GM12878 (cell line): ENCODE results near the gene TMED7. TPM values are rescaled to one million over a fixed set of nuclear protein-coding genes. Genes with fewer than 3 reads are reported as not detected.

ENCODE experiments used
- ATAC-seq: fragments of 200-7000 bp; cut with Tn5 transposase; 3 replicates; pipeline ENCODE4 v1.9.1; 2020; ENCODE audit warnings: mild to moderate bottlenecking, moderate library complexity
- BruUV-seq: library from RNA; stranded (reverse); fragments of 400-500 nt; replicated peaks from 2 replicates; lab custom pipeline; 2021; lab: Mats Ljungman, UMichigan
- CTCF ChIA-PET: fragments of 300-600 bp; sonication (Branson Sonifier 250); formaldehyde crosslinking; extraction: SDS; loops from one replicate; lab custom pipeline; 2021; ENCODE audit warnings: inconsistent platforms; lab: Yijun Ruan, JAX
- POLR2A ChIA-PET: fragments of 350-600 bp; formaldehyde crosslinking; extraction: SDS; loops from one replicate; lab custom pipeline; 2021; ENCODE audit warnings: inconsistent platforms; lab: Charles Lee
- RAD21 ChIA-PET: fragments of 300-600 bp; sonication (Branson Sonifier 250); formaldehyde crosslinking; loops from one replicate; lab custom pipeline; 2023; ENCODE audit warnings: antibody characterized with exemption; ENCODE audit not compliant: unreplicated experiment; lab: Charles Lee
- SMC1A ChIA-PET: fragments of 300-600 bp; sonication (Branson Sonifier 250); formaldehyde crosslinking; loops from one replicate; lab custom pipeline; 2023; ENCODE audit not compliant: unreplicated experiment, uncharacterized antibody; lab: Charles Lee
- DNase-seq: peaks from one replicate; pipeline ENCODE4 v3.0.0-alpha.2; 2011; ENCODE audit warnings: low read depth, low spot score
- FAIRE-seq: peaks from 3 replicates; lab custom pipeline; 2011; peaks lifted over from hg19 to GRCh38; lab: Jason Lieb, UNC
- H2AFZ ChIP-seq: 2 replicates; pipeline ENCODE4 v1.6.0; 2011; ENCODE audit warnings: low read depth, low read length, control low read depth; ENCODE audit not compliant: control insufficient read depth
- H3K27ac ChIP-seq: 2 replicates; pipeline ENCODE4 v1.5.1; 2011; ENCODE audit warnings: control low read depth; ENCODE audit not compliant: control insufficient read depth, insufficient read depth
- H3K27me3 ChIP-seq, 2 experiments: replicated peaks in 1 of 2; 2 replicates each; pipeline versions ENCODE4 v1.6.0 to v1.6.1; 2011; ENCODE audit warnings: low read length in 1 of 2; ENCODE audit not compliant: control insufficient read depth in 2 of 2, insufficient read depth in 2 of 2
- H3K36me3 ChIP-seq, 2 experiments: 2 replicates each; pipeline ENCODE4 v1.5.1; 2011; ENCODE audit warnings: low read length in 1 of 2; ENCODE audit not compliant: control insufficient read depth in 2 of 2, insufficient read depth in 2 of 2
- H3K4me1 ChIP-seq: 2 replicates; pipeline ENCODE4 v1.6.1; 2011; ENCODE audit warnings: mild to moderate bottlenecking, low read length, moderate library complexity, mixed read lengths; ENCODE audit not compliant: control insufficient read depth, insufficient read depth
- H3K4me2 ChIP-seq: 2 replicates; pipeline ENCODE4 v1.6.0; 2011; ENCODE audit warnings: control low read depth; ENCODE audit not compliant: control insufficient read depth, insufficient read depth
- H3K4me3 ChIP-seq: fragments of 200-600 bp; sonication (generic); 2 replicates; pipeline ENCODE4 v1.5.1; 2016
- H3K79me2 ChIP-seq: 2 replicates; pipeline ENCODE4 v1.6.0; 2011; ENCODE audit warnings: low read length; ENCODE audit not compliant: control insufficient read depth, insufficient read depth
- H3K9ac ChIP-seq: 2 replicates; pipeline ENCODE4 v1.8.0; 2011; ENCODE audit warnings: low read length, control low read depth, mixed read lengths; ENCODE audit not compliant: control insufficient read depth, insufficient read depth
- H3K9me3 ChIP-seq: replicated peaks from 3 replicates; pipeline ENCODE4 v1.5.1; 2011; ENCODE audit warnings: mild to moderate bottlenecking, low read length; ENCODE audit not compliant: control insufficient read depth, insufficient read depth
- H4K20me1 ChIP-seq: 2 replicates; pipeline ENCODE4 v1.6.0; 2011; ENCODE audit not compliant: control insufficient read depth, insufficient read depth
- CBX3 ChIP-seq: fragments of 200-600 bp; sonication (generic); IDR thresholded peaks from 2 replicates; pipeline ENCODE4 v1.6.1; 2016; ENCODE audit warnings: low read depth, borderline replicate concordance
- CREB1 ChIP-seq: IDR thresholded peaks from 2 replicates; pipeline ENCODE4 v1.6.1; 2012; ENCODE audit warnings: low read depth, mild to moderate bottlenecking, inconsistent platforms
- ESRRA ChIP-seq: IDR thresholded peaks from 2 replicates; pipeline ENCODE4 v1.6.1; 2012; ENCODE audit warnings: mild to moderate bottlenecking, low read length, improper control_type of control experiment
- EZH2 ChIP-seq: IDR thresholded peaks from 2 replicates; pipeline ENCODE4 v1.6.1; 2012; ENCODE audit warnings: low read depth, mild to moderate bottlenecking, control low read depth, inconsistent platforms, low read length, borderline replicate concordance; ENCODE audit not compliant: control insufficient read depth
- KAT2A ChIP-seq: conservative IDR thresholded peaks from 2 replicates; pipeline ENCODE4 v1.6.1; 2011; ENCODE audit warnings: low read depth, low read length; ENCODE audit not compliant: control insufficient read depth
- KLF5 ChIP-seq: fragments of 450-650 bp; IDR thresholded peaks from 2 replicates; pipeline ENCODE4 v1.6.1; 2014; ENCODE audit warnings: mild to moderate bottlenecking; ENCODE audit not compliant: partially characterized antibody
- NFYA ChIP-seq: IDR thresholded peaks from 2 replicates; pipeline ENCODE4 v1.6.1; 2011; ENCODE audit warnings: low read depth, mild to moderate bottlenecking, low read length, improper control_type of control experiment, borderline replicate concordance
- RELA ChIP-seq: fragments of 450-650 bp; IDR thresholded peaks from 2 replicates; pipeline ENCODE4 v1.8.0; 2014; ENCODE audit warnings: borderline replicate concordance; ENCODE audit not compliant: partially characterized antibody
- YY1 ChIP-seq: IDR thresholded peaks from 2 replicates; pipeline ENCODE4 v1.6.1; 2011; ENCODE audit warnings: low read depth, mild to moderate bottlenecking, low read length
- WGBS: methylation state at CpG from one replicate; pipeline ENCODE4 v1.1.6; 2016; ENCODE audit warnings: low lambda C conversion rate; ENCODE audit not compliant: insufficient replicate concordance, insufficient coverage; ENCODE audit errors: missing lambda C conversion rate; 5-methylcytosine and 5-hydroxymethylcytosine counted together
- in situ Hi-C: fragments of 300-500 bp; cut with MboI; formaldehyde crosslinking; loops from 9 replicates; pipeline ENCODE4 v1.14.3; 2018; ENCODE audit warnings: mixed read lengths
- intact Hi-C: fragments of 100-400 bp; cut with micrococcal nuclease; formaldehyde crosslinking; loops from one replicate; pipeline ENCODE4 v1.14.2; 2022; ENCODE audit not compliant: unreplicated experiment
- polyA plus RNA-seq, 11 experiments: library from polyadenylated mRNA; depleted of rRNA in 4 of 11; unstranded in 6 of 11; stranded (reverse) in 5 of 11; fragments of >200 nt; fragmentation: Nextera tagmentation in 4 of 11; fragmentation: Illumina TruSeq in 1 of 11; extraction: Ambion mirVana in 4 of 11; extraction: Trizol in 1 of 11; gene quantifications; 1 replicate in 1 of 11; 2 replicates in 10 of 11; pipeline versions ENCODE4 v1.2.1 to v1.2.3, GENCODE V29; 2011 to 2016; ENCODE audit warnings: inconsistent platforms in 2 of 11, missing spikeins in 2 of 11, low read depth in 1 of 11
- total RNA-seq, 4 experiments: library from RNA; depleted of rRNA in 3 of 4; stranded (reverse); fragments of >200 nt in 3 of 4; fragmentation: Illumina TruSeq in 1 of 4; extraction: Trizol in 1 of 4; gene quantifications; 2 replicates each; pipeline versions ENCODE4 v1.2.1 to v1.2.3, GENCODE V29; 2013 to 2021
- TF ChIP-seq, protein P1 (sequence below): IDR thresholded peaks from 2 replicates; pipeline ENCODE4 v1.6.1; 2012; ENCODE audit warnings: low read depth, low read length, improper control_type of control experiment

The TMED7 gene
- total and polyA plus RNA-seq, 10 of the 15 experiments (the other 5 are each of a cell fraction or from before 2014, with no cell fraction given), result 8.0 to 37.3 (median 25.2) TPM

DNA sequence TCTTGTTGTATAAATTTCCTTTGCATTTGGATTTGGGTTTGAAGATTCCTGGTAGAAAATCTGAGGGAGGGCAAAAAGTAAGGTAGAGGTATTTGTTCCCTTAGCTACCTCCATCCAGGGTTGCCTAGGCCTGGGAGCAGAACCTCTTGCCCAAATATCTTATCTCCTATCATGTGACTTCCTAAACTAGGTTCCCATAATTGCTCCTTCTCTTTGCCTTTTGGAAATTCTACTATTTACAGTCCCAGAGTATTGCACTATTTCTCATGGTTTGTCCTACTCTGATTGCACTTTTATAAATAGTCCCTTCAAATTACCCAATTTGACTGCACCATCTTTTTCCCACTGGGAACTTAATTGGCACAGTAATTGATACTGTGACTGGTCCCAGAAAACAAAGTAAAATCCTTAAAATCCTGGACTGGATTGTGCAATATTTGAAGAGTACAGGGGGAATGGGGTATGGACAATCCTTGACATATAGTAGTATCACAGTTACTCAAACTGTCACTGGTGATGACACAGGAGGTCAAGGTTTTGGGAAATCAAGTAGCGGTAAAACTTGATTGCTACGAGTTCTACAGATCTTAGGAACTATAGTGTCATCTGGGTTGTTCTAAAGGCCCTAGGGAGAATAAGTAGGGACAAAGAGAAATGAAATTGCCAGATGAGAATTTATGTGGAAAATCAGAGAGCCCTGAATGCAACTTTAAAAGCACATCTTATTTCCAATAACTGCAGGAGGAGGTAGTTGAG is 31.5 kb upstream of the TMED7 start:
- ChIA-PET POLR2A (no interaction called here), CTCF (no interaction called here), SMC1A (interaction anchor here (1.6 kb wide), 1 partner anchor 376 kb away, joined by 3 read pairs; no protein-coding TSS in a partner anchor), RAD21 (no interaction called here)
- TF ChIP-seq, protein P1, sequence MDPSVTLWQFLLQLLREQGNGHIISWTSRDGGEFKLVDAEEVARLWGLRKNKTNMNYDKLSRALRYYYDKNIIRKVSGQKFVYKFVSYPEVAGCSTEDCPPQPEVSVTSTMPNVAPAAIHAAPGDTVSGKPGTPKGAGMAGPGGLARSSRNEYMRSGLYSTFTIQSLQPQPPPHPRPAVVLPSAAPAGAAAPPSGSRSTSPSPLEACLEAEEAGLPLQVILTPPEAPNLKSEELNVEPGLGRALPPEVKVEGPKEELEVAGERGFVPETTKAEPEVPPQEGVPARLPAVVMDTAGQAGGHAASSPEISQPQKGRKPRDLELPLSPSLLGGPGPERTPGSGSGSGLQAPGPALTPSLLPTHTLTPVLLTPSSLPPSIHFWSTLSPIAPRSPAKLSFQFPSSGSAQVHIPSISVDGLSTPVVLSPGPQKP, result no peak
- TF ChIP-seq ESRRA (no peak), RELA (no peak), YY1 (no peak), EZH2 (no peak), CBX3 (no peak), KAT2A (no peak), KLF5 (no peak), NFYA (no peak), CREB1 (no peak)
- Histone ChIP-seq H3K27ac (no peak overlapping the region), H3K4me2 (no peak overlapping the region), H3K9ac (no peak overlapping the region), H3K4me3 (no peak overlapping the region), H3K4me1 (no peaks in the 10 kb centered on the region), H3K36me3 (no peaks in the 10 kb centered on the region), H2AFZ (no peak overlapping the region), H3K79me2 (no peaks in the 10 kb centered on the region), H3K9me3 (no peaks in the 10 kb centered on the region), H3K27me3 (no peaks in the 10 kb centered on the region), H4K20me1 (no peaks in the 10 kb centered on the region)
- BruUV-seq, result no TSS peak
- DNase-seq (no peak), FAIRE-seq (no peak), ATAC-seq (no peak)
- intact Hi-C loops (no loop called here), in situ Hi-C loops (no loop called here)
- 54% methylated on average over 2 of the region's 2 CpGs for WGBS
